Lower lobe of right lung (tissue), 2 donors: ENCODE results near the gene PNO1. TPM values are rescaled to one million over a fixed set of nuclear protein-coding genes. Genes with fewer than 3 reads are reported as not detected.

Source experiments
- ATAC-seq, 2 donors: fragments of 200-7000 bp; cut with Tn5 transposase; one replicate each; pipeline ENCODE4 v1.9.1; 2020 to 2022; ENCODE audit warnings: mild to moderate bottlenecking in 2 of 2, moderate library complexity in 2 of 2
- DNase-seq: peaks from one replicate; pipeline ENCODE4 v3.0.0-alpha.2; 2020
- H3K27ac ChIP-seq: fragments of 200-600 bp; one replicate; pipeline ENCODE4 v1.8.0; 2022
- H3K27me3 ChIP-seq: fragments of 200-600 bp; one replicate; pipeline ENCODE4 v1.8.0; 2022; ENCODE audit warnings: low read depth
- H3K36me3 ChIP-seq: fragments of 200-600 bp; one replicate; pipeline ENCODE4 v1.8.0; 2022; ENCODE audit warnings: mild to moderate bottlenecking
- H3K4me1 ChIP-seq: fragments of 200-600 bp; one replicate; pipeline ENCODE4 v1.8.0; 2022
- H3K4me3 ChIP-seq: fragments of 200-600 bp; one replicate; pipeline ENCODE4 v1.8.0; 2022; ENCODE audit warnings: mild to moderate bottlenecking
- H3K9me3 ChIP-seq: fragments of 200-600 bp; one replicate; pipeline ENCODE4 v1.8.0; 2022
- intact Hi-C: fragments of 100-400 bp; cut with DNase I; formaldehyde crosslinking; loops from one replicate; pipeline ENCODE4 v1.11.0; 2022
- total RNA-seq: library from RNA; stranded (reverse); fragmentation: NEBNext Ultra II Directional; extraction: Animal tissue kit (Norgen Biotek cat#: 25700); gene quantifications from one replicate; pipeline ENCODE4 v1.2.1, GENCODE V29; 2021
- TF ChIP-seq, protein P1 (sequence below): fragments of 200-600 bp; IDR thresholded peaks from one replicate; pipeline ENCODE4 v1.8.0; 2022; ENCODE audit warnings: antibody characterized with exemption, mild to moderate bottlenecking
- donor health status: DM: no; HTN: yes; CAD: no; lungs with severe emphysema.

Gene PNO1
- total RNA-seq, 1 donor from 2014 or later = 10.5 TPM

GRCh38 chr2:68126561-68126960, 31.1 kb upstream of the PNO1 start:
- no peaks in the 10 kb centered on the region for H3K36me3 ChIP-seq
- TF ChIP-seq, protein P1, sequence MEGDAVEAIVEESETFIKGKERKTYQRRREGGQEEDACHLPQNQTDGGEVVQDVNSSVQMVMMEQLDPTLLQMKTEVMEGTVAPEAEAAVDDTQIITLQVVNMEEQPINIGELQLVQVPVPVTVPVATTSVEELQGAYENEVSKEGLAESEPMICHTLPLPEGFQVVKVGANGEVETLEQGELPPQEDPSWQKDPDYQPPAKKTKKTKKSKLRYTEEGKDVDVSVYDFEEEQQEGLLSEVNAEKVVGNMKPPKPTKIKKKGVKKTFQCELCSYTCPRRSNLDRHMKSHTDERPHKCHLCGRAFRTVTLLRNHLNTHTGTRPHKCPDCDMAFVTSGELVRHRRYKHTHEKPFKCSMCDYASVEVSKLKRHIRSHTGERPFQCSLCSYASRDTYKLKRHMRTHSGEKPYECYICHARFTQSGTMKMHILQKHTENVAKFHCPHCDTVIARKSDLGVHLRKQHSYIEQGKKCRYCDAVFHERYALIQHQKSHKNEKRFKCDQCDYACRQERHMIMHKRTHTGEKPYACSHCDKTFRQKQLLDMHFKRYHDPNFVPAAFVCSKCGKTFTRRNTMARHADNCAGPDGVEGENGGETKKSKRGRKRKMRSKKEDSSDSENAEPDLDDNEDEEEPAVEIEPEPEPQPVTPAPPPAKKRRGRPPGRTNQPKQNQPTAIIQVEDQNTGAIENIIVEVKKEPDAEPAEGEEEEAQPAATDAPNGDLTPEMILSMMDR = no peak
- intact Hi-C loops = no loop called here
- no peak for DNase-seq
- no peaks in the 10 kb centered on the region for H3K9me3 ChIP-seq
- H3K4me1 ChIP-seq = no peaks in the 10 kb centered on the region
- no peaks in the 10 kb centered on the region for H3K27me3 ChIP-seq
- ATAC-seq = no peak
- no peak overlapping the region for H3K27ac ChIP-seq
- no peak overlapping the region for H3K4me3 ChIP-seq

DNA sequence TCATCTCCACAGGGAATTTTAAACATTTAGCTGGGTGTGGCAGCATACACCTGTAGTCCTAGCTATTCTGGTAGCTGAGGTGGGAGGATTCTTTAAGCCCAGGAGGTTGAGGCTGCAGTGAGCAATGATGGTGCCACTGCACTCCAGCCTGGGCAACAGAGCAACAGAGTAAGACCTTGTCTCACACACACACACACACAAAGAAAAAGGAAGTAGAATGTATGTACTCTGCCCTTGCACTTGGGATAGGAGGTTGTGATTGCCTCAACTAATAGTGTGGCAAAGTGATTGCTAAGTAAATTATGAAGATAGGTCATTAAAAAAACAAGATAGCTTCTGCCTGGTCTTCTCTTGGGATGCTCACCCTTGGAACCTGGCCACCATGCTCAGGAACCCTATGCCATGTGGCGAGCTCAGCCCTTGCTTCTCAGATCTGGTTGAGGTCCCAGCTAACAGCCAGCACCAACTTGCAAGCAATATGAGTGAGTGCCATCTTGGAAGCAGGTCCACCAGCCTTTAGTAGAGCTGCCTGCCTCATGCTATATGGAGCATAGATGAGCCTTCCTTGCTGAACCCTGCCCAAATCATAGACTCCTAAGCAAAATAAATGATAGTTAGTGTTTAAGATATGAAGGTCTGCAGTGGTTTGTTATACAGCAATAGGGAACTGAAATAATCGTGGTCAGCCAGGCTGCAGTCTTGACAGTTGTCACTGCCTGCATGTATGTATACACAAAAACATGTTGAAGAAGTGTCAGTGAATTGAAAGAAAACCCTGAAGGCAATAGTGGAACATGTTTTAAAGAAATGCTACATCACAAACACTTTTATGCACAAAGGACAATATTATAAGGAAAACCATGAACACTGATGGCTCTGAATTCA, 30.1 kb upstream of the PNO1 start:
- intact Hi-C loops = no loop called here
- Histone ChIP-seq H3K4me3 (no peak overlapping the region), H3K27ac (no peak overlapping the region), H3K4me1 (no peaks in the 10 kb centered on the region), H3K9me3 (no peaks in the 10 kb centered on the region), H3K36me3 (peaks cover 7% of the 10 kb centered on the region), H3K27me3 (no peaks in the 10 kb centered on the region)
- TF ChIP-seq, protein P1 = no peak
- ATAC-seq (no peak), DNase-seq (no peak)

- H3K27ac ChIP-seq = no peak overlapping the region
- H3K9me3 ChIP-seq = no peaks in the 10 kb centered on the region
- TF ChIP-seq, protein P1 = no peak
- no peaks in the 10 kb centered on the region for H3K4me1 ChIP-seq
- no peak for ATAC-seq
- H3K27me3 ChIP-seq = no peaks in the 10 kb centered on the region
- H3K36me3 ChIP-seq = peaks cover 45% of the 10 kb centered on the region
- DNase-seq = no peak
- intact Hi-C loops = no loop called here
- H3K4me3 ChIP-seq = no peak overlapping the region
Measured at GRCh38 chr2:68134120-68134519, 23.6 kb upstream of the PNO1 start.

DNA sequence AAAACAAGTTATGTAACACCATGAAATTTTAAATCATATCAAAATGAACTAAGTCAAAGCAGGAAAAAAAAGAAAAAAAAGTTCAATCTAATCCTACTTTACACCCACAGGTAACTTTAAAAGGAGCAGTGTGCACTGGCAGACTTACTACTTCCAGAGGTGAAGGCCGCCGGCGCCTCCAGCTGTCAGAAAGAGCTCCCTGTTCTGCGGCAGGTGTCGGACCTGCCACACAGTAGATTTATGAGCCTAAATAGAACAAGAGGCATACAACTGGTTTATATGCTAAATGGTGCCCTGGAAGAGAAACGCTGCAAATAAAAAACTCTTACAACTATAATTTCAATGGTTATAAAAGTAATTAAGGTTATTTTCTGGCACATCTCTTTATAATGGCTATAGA, 23.1 kb upstream of the PNO1 start:
- DNase-seq (no peak), ATAC-seq (no peak)
- Histone ChIP-seq H3K36me3 (peaks cover 47% of the 10 kb centered on the region), H3K9me3 (no peaks in the 10 kb centered on the region), H3K27me3 (no peaks in the 10 kb centered on the region), H3K27ac (no peak overlapping the region), H3K4me3 (no peak overlapping the region), H3K4me1 (no peaks in the 10 kb centered on the region)
- TF ChIP-seq, protein P1 = no peak
- intact Hi-C loops = no loop called here

DNA sequence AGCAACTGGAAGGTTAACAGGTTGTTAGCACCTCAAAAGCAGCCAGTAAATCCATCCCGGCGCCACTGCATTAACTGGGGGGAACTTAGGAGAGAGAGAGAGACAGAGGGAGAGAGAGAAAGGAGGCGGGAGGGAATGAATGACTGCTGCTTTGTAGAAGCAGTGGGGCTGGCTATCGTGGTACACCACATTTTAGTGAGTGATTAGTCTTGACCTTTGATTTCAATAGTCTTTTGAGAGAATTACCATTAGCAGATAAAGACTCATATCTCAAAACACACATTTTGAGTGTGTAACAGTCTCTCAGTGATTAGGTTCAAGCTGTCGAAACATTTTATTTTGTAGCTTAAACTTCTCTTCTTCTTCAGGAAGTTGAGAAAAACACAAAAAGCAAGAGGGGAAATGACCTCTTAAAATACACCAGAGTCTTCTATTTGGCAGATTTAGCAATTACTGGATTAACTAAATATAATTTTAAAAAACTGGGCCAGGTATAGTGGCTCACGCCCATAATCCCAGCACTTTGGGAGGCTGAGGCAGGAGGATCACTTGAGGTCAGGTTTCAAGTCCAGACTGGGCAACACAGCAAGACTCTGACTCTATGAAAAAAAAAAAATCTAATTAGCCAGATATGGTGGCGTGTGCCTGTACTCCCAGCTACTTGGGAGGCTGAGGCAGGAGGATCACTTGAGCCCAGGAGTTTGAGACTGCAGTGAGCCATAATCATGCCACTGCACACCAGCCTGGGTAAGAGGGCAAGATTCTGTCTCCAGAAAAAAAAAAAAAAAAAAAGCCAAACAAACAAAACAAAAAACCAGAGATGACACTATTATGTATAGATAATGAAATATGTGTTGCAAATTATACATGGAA, 22.0 kb upstream of the PNO1 start:
- Histone ChIP-seq H3K36me3 (peaks cover 47% of the 10 kb centered on the region), H3K9me3 (no peaks in the 10 kb centered on the region), H3K4me1 (no peaks in the 10 kb centered on the region), H3K4me3 (no peak overlapping the region), H3K27me3 (no peaks in the 10 kb centered on the region), H3K27ac (no peak overlapping the region)
- TF ChIP-seq, protein P1 = no peak
- no peak for DNase-seq
- intact Hi-C loops = no loop called here
- ATAC-seq = no peak
